Stimulated activated CD8-positive, alpha-beta memory T cell treated with anti-CD3 and anti-CD28 coated beads, Interleukin-2, amount 100 ng/mL, for 1 hour (primary cell): Measurements from ENCODE around the gene FAM81B.
"Not testable (repeated sequence)": the region's sequence is repeated elsewhere in the genome, so short reads cannot be mapped to it uniquely, and the experiment has no call there.

Source experiments
- DNase-seq, 2 donors: peaks; one replicate each; pipeline ENCODE4 v3.0.0-alpha.2; 2020; ENCODE audit warnings: low read depth in 2 of 2

Gene FAM81B

GRCh38 chr5:95390812-95391492, at the start of gene FAM81B:
Gene FAM81B (plus strand): TSS chr5:95391366. CDS start chr5:95391390, 24 bp downstream.
- no peak for DNase-seq

DNA sequence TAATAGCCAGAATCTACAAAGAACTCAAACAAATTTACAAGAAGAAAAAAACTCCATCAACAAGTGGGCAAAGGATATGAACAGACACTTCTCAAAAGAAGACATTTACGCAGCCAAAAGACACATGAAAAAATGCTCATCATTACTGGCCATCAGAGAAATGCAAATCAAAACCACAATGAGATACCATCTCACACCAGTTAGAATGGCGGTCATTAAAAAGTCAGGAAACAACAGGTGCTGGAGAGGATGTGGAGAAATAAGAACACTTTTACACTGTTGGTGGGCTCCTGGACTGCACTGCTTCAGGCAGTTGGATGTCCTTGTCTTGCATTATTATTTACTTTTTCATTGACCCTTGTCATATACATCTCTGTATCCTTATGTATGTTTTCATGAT, 49.7 kb upstream of the FAM81B start:
- DNase-seq, result not testable (repeated sequence)

DNA sequence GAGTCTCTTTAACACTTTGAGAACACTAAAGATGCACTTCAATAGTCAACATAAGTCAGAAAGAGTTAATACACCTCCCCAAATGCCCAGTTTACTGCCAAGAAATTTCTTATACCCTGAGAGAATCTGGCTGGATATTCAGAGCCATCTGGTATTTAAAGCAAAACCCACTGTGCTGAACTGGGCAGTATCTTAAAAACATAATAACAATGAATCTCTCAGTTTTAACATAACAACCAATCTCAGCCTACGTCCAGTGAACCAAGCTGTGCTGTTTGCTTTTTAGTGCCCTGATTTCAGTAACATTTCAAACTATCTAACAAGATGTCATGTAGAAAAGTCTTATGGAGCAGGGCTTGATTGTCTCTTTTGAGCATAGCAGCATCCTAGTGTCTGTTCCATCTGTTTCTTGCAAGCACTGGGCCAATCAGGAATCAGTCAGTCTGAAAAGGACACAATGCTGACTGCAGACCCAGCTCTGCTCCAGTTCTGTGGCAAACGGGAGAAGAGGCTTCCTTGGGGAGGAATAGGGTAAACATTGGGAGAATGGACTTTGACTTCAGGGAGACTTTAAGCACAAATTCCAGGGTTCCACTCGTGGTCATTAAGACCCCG, 43.6 kb upstream of the FAM81B start:
- no peak for DNase-seq

DNA sequence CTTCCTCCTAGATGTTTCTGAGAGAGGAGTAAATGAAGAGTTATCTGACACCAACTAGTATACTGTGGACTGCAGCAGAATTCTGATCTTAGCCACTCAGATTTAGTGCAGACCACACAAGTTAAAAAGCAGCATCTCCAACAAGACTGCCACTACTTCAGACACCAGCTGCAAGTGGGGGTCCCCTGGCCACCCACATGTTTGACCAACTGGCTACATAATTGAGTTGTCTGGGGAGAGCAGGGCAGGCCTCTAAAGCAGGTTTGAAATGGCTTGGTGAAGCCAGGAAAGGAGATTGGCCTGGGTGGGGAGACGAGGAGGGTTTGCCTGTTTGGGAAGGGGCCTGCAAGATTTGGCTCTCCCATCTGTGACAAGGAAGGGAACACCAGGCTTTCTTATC, 40.5 kb upstream of the FAM81B start:
- DNase-seq, result no peak

GRCh38 chr5:95352691-95353090, 38.5 kb upstream of the FAM81B start:
- DNase-seq, result no peak

DNA sequence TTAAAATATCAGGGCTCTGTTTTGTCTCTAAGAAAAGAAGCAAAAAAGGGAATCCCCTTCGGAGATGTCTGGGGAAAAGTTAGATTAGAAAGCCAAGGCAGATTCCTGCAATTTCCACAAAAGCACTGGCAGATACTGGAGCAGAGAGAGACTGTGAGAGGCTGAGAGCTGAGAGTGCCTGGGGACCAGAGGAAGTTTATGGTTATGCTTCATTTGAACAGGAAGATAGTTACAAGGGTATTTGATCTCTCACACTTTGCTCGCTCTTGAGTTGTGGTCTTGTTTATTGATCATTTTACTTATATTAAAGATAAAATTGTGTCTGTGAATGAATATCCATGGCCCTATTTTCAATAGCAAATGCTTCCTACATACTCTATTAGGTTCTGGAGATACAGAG, 32.8 kb upstream of the FAM81B start:
- no peak for DNase-seq

DNA sequence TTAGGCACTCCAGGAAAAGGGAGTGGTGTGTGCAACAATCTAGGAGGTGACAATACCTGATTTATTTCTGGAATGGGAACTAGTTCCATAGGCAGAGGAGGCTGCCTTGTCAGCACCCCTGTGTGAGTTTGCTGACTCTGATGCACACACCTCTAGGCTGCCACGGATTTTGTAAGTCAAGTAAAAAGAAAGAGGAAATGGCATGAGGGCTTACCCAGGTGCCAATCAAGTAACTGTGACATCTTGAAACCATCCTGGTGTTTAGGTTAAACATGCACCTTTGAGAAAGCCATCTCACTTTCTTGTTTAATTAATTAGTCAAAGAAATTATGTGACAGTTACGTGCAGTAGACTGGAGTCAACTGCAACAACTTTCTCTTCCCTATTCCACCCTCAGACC, 32.3 kb upstream of the FAM81B start:
- DNase-seq, result no peak

DNA sequence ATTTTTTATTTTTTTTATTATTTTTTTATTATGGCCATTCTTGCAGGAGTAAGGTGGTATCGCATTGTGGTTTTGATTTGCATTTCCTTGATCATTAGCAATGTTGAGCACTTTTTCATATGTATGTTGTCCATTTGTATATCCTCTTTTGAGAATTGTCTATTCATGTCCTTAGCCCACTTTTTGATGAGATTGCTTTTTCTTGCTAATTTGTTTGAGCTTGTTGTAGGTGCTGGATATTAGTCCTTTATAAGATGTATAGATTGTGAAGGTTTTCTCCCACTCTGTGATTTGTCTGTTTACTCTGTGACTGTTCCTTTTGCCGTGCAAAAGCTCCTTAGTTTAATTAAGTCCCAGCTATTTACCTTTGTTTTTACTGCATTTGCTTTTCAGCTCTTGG, 30.5 kb upstream of the FAM81B start:
- DNase-seq, result not testable (repeated sequence)

GRCh38 chr5:95365302-95366095, 25.7 kb upstream of the FAM81B start:
- no peak for DNase-seq

DNA sequence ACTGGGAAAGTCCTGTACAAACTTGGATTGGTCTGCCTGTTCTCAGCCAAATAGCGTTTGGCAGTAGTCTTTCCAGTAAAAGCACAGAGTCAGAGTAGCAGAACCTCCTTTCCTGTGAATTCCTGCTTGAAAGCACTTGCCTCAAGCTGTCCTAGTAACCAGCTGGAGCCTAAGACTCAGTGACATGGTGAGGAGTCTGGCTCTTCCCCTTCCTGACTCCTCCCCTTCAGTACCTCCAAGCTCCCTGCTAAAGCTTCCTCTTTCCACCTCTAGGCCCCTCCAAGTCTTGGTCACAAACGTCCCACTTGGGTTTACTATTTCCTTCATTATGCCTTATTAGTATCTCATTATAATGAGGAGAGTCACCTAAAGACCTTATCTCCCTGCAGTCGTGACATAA, 21.4 kb upstream of the FAM81B start:
- no peak for DNase-seq

DNA sequence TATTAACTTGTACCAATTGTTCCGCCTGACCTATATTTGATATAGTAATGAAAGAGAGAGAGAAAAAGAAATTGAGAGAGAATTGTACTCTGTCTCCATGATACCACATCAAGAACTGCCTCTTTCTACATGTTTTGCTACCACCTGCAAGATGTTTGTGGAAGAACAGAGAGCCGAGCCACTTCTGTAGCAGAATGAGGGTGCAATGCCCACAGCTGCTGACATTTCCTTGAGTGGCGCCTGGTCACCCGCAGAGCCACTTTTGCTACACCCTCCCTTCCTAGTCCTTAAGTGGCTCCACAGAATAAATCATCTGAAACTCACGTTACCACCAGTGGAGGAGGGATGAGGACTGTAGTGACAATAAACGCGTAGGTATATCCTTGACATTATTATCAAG, 17.1 kb upstream of the FAM81B start:
- DNase-seq, result no peak

GRCh38 chr5:95375591-95375990, 15.6 kb upstream of the FAM81B start:
- no peak for DNase-seq

GRCh38 chr5:95379133-95379532, 12.0 kb upstream of the FAM81B start:
- no peak for DNase-seq

GRCh38 chr5:95380103-95380628, 11.0 kb upstream of the FAM81B start:
- DNase-seq, result no peak

DNA sequence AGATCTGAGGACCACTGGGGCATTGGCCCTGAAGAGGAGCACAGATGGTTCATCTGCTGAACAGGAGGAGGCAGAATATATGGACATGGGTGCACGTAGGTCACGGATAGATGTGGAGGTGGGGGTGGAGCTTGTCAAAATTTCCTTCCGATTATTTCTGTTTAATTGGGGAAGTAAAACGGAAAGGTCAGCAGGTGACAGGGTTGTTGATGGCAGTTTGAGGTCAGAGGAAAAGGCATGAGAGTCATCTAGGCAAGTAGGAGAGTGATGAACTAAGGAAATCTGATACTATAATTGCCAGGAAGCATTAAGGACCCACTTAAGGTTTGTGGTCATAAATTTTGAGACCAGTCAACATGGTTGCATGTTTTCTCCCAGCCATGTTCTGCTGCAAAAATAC, 8.4 kb upstream of the FAM81B start:
- DNase-seq, result no peak

DNA sequence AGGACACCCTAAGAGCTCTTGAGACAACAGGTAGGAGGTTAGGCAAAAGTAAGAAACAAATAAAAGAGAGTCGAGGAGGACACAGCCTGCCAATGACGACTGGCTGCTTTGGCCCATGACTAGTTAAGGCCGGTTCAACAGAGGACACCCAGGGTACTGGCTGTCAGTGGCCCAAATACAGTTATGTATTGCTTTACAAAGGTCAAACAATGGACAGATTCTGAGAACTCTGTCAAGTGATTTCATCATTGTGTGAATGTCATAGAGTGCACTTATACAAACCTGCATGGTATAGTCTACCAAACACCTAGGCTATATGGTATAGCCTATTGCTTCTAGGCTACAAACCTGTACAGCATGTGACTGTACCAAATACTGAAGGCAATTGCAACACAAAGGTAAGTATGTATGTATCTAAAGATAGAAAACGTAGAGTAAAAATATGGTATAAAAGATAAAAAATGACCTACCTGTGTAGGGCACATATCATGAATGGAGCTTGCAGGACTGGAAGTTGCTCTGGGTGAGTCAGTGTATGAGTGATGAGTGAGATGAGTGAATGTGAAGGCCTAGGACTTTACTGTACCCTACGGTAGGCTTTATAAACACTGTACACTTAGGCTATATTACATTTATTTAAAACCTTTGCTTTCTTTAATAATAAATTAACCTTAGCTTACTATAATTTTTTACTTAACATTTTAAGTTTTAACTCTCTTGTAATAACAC, 6.5 kb upstream of the FAM81B start:
- no peak for DNase-seq

GRCh38 chr5:95385334-95385733, 5.8 kb upstream of the FAM81B start:
- no peak for DNase-seq

DNA sequence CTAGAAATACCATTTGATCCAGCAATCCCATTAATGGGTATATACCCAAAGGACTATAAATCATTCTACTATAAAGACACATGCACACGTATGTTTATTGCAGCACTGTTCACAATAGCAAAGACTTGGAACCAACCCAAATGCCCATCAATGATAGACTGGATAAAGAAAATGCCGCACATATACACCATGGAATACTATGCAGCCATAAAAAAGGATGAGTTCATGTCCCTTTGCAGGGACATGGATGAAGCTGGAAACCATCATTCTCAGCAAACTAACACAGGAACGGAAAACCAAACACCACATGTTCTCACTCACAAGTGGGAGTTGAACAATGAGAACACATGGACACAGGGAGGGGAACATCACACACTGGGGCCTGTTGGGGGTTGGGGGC, 799 bp downstream of the FAM81B start:
- DNase-seq, result not testable (repeated sequence)

DNA sequence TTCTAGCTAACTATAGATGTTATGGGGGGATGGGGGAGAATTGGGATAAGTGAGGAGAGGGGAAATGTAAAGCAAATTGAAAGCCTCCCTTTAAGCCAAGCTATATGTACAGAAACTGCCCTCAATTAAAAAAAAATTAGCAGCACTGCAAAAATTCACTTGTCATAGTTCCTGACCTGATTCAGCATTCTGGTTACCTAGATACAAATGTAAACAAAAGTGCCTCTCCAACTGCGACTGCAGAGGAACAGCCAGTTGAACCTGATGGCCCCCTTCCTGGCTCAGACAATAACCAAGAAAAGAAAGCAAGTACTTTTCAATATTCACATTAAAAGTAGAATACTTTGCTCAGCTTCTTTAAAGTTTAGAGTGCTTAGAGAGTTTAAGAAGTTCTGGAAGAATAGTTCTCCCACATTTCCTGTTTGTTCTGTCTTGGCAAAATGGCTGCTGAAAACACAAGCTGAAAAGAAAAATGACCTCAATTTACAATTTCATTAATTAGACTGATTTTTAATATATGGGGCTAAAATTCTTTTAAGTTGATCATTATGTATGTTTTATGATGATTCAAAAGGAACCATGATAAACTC, 1.5 kb downstream of the FAM81B start:
- DNase-seq, result no peak

DNA sequence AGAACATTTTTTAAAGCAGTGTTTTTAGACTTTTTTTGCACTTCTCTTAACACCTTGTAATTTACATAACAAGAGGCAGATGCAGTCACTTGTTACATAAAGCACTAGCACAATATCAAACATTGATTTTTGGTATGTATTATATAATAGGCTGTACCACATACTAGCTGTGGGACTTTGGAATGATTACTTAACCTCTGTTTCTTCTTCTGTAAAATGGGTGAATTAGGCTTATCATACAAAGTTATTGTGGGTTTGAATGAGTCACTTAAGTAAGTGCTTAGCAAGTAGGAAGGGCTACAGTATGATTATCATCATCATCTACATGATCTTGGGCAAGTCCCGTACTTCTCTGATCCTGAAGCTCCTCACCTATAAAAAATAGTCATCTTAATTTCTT, 2.1 kb downstream of the FAM81B start:
- DNase-seq, result no peak

DNA sequence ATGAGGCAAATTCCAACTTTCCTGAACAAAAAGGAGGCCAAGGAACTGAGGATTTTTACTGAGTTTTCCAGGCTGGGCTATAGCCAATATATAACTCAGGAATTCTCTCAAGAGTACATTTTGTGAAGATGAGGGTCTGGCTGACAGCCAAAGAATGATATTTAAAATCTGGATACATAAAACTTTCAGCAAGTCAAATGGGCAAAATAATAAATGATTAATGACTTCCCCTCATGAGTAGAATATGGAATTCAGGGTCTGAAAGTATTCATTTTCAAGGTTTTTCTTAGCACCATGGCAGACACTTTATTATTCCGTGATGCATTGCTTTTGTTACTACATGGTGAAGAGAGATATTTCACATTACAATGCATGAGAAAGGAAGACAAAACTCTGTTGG, 7.8 kb downstream of the FAM81B start:
- no peak for DNase-seq

GRCh38 chr5:95401626-95402025, 10.5 kb downstream of the FAM81B start:
- no peak for DNase-seq
